Panc1 (cell line): ENCODE results near the gene GEMIN4.

ENCODE experiments used
- POLR2AphosphoS5 ChIP-seq: IDR thresholded peaks from 2 replicates; pipeline ENCODE4 v1.6.1; 2012; ENCODE audit warnings: mild to moderate bottlenecking, low read depth, low read length, moderate library complexity
- REST ChIP-seq, 2 experiments: IDR thresholded peaks; 2 replicates each; pipeline ENCODE4 v1.6.1; 2011 to 2012; ENCODE audit warnings: low read depth in 2 of 2, control low read depth in 1 of 2, low read length in 1 of 2, mild to moderate bottlenecking in 1 of 2, moderate library complexity in 1 of 2; ENCODE audit not compliant: insufficient read depth in 1 of 2
- SIN3A ChIP-seq: IDR thresholded peaks from 2 replicates; pipeline ENCODE4 v1.6.1; 2012; ENCODE audit warnings: low read depth, mild to moderate bottlenecking, low read length, moderate library complexity, borderline replicate concordance; ENCODE audit not compliant: insufficient read depth
- TCF7L2 ChIP-seq: IDR thresholded peaks from 2 replicates; pipeline ENCODE4 v1.6.1; 2011; ENCODE audit warnings: mild to moderate bottlenecking, low read depth, low read length, inconsistent platforms
- TF ChIP-seq, protein P1 (sequence below): fragments of 450-650 bp; IDR thresholded peaks from 2 replicates; pipeline ENCODE4 v1.5.1; 2017; ENCODE audit warnings: mild to moderate bottlenecking

DNA sequence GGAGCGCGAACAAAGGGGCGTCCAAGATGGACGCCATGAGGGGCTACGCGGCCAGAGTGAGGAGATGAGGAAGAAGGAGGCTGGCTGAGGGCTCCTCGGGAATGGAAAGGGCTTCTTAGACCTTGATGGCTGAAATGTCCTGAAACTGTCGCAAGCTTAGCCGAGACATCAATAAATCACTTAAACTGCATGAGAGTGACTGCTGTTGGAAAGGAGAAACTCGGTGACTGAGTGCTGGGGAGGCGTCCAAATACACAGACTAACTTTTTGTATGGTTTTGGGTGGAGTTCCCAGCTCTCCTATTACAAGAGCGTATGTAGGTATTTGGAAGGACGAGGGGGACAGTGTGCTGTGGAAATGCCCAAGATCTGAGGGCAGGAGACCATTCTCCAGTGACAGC lies 1.4 kb upstream of the GEMIN4 start:
- TF ChIP-seq, protein P1, sequence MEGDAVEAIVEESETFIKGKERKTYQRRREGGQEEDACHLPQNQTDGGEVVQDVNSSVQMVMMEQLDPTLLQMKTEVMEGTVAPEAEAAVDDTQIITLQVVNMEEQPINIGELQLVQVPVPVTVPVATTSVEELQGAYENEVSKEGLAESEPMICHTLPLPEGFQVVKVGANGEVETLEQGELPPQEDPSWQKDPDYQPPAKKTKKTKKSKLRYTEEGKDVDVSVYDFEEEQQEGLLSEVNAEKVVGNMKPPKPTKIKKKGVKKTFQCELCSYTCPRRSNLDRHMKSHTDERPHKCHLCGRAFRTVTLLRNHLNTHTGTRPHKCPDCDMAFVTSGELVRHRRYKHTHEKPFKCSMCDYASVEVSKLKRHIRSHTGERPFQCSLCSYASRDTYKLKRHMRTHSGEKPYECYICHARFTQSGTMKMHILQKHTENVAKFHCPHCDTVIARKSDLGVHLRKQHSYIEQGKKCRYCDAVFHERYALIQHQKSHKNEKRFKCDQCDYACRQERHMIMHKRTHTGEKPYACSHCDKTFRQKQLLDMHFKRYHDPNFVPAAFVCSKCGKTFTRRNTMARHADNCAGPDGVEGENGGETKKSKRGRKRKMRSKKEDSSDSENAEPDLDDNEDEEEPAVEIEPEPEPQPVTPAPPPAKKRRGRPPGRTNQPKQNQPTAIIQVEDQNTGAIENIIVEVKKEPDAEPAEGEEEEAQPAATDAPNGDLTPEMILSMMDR, result no peak
- TF ChIP-seq POLR2AphosphoS5, result no peak
- TF ChIP-seq REST (IDR thresholded peaks at IDR 0.05; ENCODE audit: insufficient read depth in 1 of 2, low read depth in 2 of 2, low read length in 1 of 2), result no peak
- TF ChIP-seq TCF7L2, result no peak
- no peak for TF ChIP-seq SIN3A
